Erythroblast (primary cell): ENCODE results near the gene RARG.

Experiments
- GATA1 ChIP-seq: IDR thresholded peaks from 2 replicates; pipeline ENCODE4 v1.6.1; 2011; ENCODE audit warnings: low read depth, mild to moderate bottlenecking, control low read depth, low read length, moderate library complexity
- POLR2A ChIP-seq: IDR thresholded peaks from 2 replicates; pipeline ENCODE4 v1.6.1; 2011; ENCODE audit warnings: mild to moderate bottlenecking, low read length

- no peak for TF ChIP-seq POLR2A
- TF ChIP-seq GATA1 = no peak
Measured at GRCh38 chr12:53211476-53212381, 20.3 kb downstream of the RARG start.
